GM08714 (cell line): ENCODE measurements around the gene CALCOCO1.
A peak's percentile ranks its signal among the peaks of the same experiment; 100 is the strongest.

Source experiments
- H3K4me3 ChIP-seq: fragments of 200-500 bp; sonication (Bioruptor generic); 2 replicates; pipeline ENCODE4 v1.5.1; 2014; ENCODE audit warnings: mild to moderate bottlenecking, low read length, inconsistent platforms
- ZNF274 ChIP-seq: IDR thresholded peaks from 2 replicates; pipeline ENCODE4 v1.6.1; 2012; ENCODE audit warnings: mild to moderate bottlenecking, low read depth, low read length

CALCOCO1 gene

GRCh38 chr12:53757101-53757770, 30.0 kb upstream of the CALCOCO1 start:
- H3K4me3 ChIP-seq = peak overlapping the region; percentile 19; the same call in 1 of the 2 replicates
- no peak for TF ChIP-seq ZNF274

GRCh38 chr12:53756300-53757100, 29.2 kb upstream of the CALCOCO1 start:
- no peak for TF ChIP-seq ZNF274
- H3K4me3 ChIP-seq = peak overlapping the region; percentile 19; the same call in 1 of the 2 replicates

- no peak for TF ChIP-seq ZNF274
- H3K4me3 ChIP-seq = no peak overlapping the region
Measured at GRCh38 chr12:53755893-53756292, 28.6 kb upstream of the CALCOCO1 start.

GRCh38 chr12:53755451-53755891, 28.2 kb upstream of the CALCOCO1 start:
- TF ChIP-seq ZNF274 = no peak
- H3K4me3 ChIP-seq = no peak overlapping the region

GRCh38 chr12:53754633-53755264, 27.5 kb upstream of the CALCOCO1 start:
- no peak overlapping the region; the same call in 1 of the 2 replicates for H3K4me3 ChIP-seq
- no peak for TF ChIP-seq ZNF274

GRCh38 chr12:53754188-53754585, 26.9 kb upstream of the CALCOCO1 start:
- no peak overlapping the region; the same call in 1 of the 2 replicates for H3K4me3 ChIP-seq
- no peak for TF ChIP-seq ZNF274

- H3K4me3 ChIP-seq = no peak overlapping the region
- no peak for TF ChIP-seq ZNF274
Measured at GRCh38 chr12:53752621-53753020, 25.4 kb upstream of the CALCOCO1 start.

GRCh38 chr12:53752192-53752601, 24.9 kb upstream of the CALCOCO1 start:
- peak overlapping the region; percentile 40; the same call in 1 of the 2 replicates for H3K4me3 ChIP-seq
- TF ChIP-seq ZNF274 = no peak

GRCh38 chr12:53751336-53752191, 24.3 kb upstream of the CALCOCO1 start, which contains the start of gene CISTR:
TSS of gene CISTR (minus strand) at chr12:53751979.
- TF ChIP-seq ZNF274 = no peak
- H3K4me3 ChIP-seq = peak within 1 kb of the TSS; percentile 40; the same call in 1 of the 2 replicates

GRCh38 chr12:53750812-53751335, 23.6 kb upstream of the CALCOCO1 start:
- TF ChIP-seq ZNF274 = no peak
- H3K4me3 ChIP-seq = no peak overlapping the region; the same call in 1 of the 2 replicates

- H3K4me3 ChIP-seq = no peak overlapping the region
Measured at GRCh38 chr12:53749986-53750811, 22.9 kb upstream of the CALCOCO1 start.

GRCh38 chr12:53748072-53748840, 21.0 kb upstream of the CALCOCO1 start:
- no peak for TF ChIP-seq ZNF274
- no peak overlapping the region for H3K4me3 ChIP-seq

More at GRCh38 chr12:53749986-53750811, 22.9 kb upstream of the CALCOCO1 start:
- TF ChIP-seq ZNF274 = no peak
